GM19193 (cell line): Measurements from ENCODE around the gene CDH22.

Source experiments
- POLR2A ChIP-seq: IDR thresholded peaks from 4 replicates; pipeline ENCODE4 v1.6.1; 2011; ENCODE audit not compliant: insufficient read depth, insufficient read length; ENCODE audit errors: extremely low read depth

Gene CDH22

DNA sequence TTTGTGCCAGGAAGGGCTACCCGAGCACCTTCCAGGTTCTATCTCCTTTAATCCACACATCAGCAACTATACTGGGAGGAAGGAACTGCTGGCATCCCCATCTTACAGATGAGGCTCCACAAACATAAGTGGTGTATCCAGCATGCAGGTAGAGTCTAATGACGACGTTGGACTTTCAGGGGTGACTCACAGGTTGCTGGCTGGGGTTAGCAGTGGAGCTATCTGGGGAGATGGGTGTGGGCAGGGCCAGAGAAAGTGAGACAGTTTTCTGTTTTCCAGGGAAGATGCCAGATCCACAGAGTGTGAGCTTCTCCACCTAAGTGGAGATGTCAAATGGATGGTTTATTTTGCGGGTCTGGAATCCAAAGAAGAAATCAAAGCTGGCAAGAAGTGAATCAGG lies 31.8 kb downstream of the CDH22 start:
- TF ChIP-seq POLR2A: no peak

DNA sequence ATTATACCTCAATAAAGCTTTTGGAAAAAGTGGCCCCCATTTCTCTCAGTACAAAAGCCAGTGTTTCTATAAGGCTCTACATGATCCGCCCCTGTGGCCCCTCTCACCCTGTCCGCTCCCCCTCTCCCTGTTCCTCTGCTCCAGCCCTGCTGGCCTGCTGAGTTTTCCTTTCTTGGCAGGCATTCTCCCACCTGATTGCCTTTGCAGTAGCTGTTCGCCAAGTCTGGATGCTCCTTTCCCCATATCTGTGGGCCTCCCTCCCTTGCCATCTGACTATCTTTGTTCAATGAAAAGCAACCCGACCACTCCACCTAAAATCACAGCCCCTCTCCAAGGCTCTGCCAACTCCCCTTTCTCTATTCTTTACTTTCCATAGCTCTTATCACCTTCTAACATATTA lies 33.2 kb downstream of the CDH22 start:
- no peak for TF ChIP-seq POLR2A

DNA sequence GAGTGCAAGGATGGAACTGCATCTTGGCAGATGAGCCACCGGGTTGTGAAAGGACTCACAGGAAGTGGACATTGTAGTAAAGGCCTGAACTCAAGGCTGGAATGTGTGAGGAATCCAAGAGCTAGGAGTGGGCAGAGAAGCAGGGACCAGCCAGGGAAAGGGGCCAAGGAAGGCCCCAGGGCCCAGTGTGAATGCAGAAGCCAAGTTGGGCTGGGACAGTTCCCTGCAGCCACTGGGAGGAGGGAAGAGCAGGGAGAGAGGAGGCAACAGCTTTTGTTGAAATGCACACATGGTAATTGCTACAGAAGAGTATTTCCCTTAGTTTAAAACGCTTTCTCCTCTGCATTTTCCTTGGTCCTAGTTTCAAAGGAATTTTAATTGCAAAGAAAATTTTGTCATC lies 34.6 kb downstream of the CDH22 start:
- no peak for TF ChIP-seq POLR2A

DNA sequence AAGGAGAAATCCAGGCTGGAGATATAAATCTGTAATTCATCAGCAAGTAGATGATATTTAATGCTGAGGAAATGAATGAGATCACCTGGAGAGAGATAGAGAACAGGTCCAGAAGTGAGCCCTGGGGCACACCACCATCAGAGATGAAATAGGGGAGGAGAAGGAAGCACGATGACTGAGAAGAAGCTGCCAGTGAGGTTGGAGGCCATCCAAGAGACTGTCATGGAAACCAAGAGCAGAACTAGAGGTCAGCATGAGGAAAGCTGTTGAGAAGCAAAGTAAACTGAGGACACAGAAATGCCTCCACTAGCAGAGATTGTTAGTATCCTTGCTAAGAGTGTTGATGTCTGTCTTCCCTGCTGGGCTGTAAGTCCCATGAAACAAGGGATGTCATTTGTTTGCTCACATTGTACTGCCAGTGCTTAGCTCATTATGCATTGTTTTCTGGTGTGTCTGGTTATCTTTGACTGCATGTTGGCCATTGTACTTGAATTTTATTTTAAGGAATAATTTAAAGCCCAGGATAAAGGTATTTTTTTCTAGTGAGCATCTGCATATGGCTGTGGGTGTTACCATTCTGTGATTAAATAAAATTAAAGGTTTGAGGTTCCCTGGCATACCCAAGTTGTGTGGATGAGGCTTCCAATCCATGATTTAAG lies 35.8 kb downstream of the CDH22 start:
- TF ChIP-seq POLR2A: no peak

DNA sequence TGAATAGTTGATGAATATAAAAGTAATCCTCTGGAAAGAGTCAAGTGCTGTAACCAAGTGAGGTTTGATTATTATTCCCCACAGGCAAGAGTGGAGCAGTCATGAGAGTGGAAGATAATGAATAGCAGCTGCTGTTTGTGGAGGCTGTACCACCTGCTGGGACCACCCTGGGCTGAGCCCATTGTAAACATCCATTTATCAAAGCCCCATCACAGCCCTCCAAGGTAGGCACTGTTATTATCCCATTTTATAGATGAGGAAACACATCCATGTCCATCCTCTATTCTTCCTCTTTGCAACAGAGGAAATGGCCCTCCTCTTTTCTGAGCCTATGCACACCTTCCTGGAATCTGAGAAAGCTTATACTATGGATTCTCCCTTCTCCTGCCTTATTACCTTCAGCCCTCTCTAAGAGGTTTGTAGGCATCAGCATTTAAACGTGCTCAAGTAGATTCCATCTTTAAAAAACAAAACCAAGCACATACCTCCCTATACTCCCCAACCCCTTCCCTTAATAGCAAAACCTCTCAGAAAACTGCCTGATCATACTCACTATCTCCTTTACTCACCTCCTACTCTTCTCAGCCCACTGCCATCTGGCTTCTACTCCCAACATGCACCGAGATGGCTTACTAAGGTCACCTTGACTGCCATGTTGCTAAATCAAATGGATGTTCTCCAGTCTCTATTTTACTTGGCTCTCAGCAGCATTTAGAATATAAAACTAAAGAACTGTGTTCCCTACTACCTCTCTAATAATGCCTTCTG lies 37.1 kb downstream of the CDH22 start:
- no peak for TF ChIP-seq POLR2A

DNA sequence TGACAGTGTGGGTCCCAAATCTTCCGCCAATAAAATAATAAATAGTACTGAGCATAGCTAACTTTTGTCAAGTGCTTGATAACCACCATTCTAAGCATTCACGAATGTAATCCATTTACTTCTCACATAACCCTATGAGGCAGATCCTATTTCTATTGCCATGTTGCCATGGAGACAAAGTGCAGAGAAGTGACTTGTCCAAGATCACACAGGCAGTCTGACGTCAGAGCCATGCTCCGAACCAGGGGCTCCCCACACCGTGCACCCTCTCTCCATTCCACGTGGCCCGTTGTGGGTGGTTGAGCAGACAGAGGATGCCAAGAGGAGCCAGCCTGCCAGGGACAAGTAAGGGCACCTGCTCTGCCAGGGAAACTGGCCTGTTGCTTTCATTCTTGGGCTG lies 38.9 kb downstream of the CDH22 start:
- TF ChIP-seq POLR2A: no peak

DNA sequence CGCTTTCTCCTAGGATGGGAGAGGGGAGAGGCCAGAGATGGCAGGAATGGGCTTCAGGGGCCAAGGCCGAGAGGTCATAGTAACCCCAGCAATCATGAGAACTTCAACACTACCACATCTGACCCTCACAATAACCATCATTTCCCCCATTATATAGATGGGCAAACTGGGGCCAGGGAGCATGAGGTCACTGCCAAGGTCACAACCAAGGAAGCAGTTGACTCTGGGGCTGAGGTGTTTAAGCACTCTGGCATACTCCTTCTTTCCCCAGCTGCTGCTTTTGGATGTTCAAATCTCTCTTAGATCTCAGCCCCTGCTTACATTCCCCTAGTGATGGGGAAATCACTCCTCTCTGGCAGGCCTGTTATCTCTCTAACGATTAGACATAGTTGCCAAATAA lies 39.6 kb downstream of the CDH22 start:
- no peak for TF ChIP-seq POLR2A

DNA sequence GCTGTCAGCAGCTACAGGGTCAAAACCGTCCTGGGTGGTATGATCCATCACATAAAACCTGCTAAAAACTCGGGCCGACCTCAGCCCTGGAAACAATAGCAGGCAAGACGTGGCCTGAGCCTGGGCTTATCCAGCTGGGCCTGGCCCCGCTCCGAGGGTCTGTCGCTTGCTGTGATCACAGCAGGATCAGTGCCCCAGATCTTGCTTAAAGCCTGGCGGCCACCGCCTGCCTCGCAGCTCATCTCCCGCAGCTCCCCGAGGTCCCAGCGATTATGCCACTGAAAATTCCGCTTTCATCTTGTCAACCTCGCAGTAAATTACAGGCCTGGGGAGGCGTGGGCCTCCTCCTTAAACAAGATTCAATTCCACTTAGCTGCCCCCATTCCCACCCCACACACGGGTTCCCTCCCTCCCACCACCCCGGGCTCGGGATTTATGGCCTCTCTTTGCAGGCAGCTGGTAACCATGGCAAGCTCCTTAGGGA lies 40.1 kb downstream of the CDH22 start:
- TF ChIP-seq POLR2A: no peak

DNA sequence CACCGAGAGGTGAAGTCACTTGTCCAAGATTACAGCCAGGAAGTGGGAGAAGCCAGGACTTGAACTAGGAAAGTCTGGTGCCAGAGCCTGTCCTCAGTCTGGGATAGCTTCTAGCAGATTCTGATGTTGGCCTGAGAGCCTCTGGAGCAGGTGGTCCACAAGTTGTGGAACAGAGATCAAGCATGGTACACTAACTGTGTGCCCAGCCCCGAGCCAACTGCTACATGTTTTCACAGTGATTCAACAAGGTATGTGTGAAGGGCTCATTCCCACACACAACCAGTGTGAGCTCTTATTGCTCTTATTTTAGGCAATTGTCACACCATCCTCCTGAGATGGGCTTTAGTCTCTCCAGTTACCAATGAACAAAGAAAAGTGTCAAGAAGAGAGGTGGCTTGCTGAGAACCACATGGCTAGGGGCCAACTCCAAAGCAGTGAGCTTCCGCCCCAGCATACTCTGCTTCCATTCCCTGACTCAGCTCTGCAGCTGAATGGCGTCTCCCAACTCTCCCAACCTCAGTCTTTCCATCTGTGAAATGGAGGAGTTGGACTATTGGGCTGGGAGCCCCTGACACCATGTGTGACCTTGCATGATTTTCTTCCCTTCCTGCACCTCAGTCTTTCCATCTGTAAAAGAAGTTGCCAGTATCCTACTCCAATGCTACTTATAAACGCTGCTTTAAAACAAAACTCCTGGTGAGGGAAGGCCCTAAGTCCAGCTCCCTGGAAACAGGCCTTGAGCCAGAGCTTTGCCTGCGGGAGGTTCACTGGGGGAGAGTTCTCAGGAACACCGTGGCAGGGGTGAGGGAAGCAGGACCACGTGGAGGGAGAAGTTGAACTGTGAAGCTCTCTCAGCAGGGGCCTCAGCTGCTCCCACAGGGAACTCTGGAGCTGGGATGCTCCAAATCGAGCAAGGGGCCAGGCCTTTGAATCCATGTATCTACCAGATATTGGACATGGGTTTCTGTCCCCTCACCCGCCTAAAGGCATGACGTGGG lies 40.9 kb downstream of the CDH22 start:
- TF ChIP-seq POLR2A: no peak

DNA sequence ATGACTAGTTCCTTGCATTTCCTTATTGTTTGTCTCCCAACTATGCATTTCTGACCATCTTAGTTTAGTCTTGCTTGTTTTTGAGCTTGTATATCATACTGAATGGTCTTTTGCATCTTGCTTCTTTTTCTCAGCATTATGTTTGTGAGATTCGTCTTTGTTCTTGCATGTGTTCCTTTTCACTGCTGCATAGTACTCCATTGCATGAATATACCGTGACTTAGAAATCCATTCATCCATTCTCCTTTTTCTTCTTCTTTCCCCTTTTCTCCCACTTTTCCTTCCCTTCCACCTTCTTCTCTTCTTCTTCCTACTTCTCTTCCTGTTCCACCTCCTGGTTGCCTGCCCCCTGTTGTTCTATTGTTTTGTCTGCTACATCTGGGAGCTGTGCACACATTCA lies 42.8 kb downstream of the CDH22 start:
- no peak for TF ChIP-seq POLR2A

DNA sequence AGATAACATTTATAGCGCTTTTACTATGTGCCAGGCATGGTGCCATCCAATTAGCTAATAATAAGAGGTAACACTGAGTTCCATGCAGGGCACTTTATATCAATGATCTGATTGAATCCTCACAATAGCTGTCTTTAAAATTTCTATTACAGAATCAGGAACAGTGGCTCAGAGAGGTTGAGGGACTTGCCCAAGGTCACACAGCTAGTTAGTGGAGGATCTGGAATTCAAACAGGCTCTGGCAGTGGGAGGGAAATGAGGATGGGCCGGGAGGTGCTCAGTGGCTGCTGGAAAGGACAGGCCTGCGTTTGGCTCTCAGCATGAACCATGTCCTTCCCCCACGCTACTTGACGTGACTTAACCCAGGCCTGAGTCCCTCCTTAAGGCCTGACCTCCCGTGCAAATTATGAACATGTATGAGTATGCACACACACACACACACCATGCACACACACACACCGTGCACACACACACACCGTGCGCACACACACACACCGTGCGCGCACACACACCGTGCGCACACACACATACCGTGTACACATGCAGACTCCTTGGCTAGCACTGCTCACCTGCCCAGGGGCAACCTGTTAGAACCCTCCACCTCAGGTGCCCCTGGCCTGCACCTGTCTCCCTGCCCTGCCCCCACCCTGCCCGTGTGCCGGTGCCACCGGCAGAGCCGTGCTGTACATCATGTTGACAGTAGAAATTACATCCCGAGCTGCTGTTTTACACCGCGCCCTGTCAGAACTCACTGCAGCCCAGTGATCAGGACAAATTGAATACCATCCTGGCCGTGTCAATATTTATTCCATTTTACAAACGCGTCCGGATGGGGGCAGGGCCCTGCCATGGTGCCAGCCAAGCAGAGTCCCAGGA lies 43.7 kb downstream of the CDH22 start:
- TF ChIP-seq POLR2A: no peak

DNA sequence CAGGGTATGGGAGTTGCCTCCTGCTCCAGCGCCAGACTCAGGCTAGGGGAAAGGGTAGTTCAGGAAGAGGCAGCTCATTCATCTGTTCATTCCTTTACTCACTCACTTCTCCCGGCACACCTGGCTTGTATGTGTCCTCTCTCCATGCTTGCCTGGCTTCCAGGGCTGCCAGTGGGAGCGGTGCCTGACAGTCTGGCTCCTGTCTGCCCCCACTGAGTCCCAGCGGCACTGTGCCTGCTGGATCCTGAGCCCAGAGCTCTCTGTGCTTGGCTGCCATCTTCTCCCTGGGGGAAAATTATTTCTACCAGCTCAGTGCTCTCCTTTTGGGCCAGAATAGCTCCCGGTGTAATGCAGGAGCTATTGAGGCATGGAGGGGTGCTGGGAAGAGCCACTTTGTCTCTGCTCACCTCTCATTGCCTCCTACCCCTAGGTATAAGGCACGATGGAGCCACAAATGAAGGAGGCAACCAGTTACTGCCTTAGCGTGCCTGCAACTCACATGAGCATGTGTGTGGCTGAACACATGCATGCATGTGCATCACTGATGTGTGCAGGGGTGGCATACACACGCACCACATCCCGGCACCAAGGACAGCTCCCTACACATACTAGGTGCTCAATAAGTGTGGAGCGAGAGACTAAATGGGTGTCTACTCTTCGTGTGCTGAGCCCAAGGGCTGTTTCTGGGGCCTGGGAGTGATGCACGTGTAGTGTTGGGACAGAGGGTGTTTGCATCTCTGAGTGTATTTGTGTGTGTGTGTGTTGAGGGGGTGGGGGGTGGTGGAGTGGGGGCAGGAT lies 46.6 kb downstream of the CDH22 start:
- no peak for TF ChIP-seq POLR2A

DNA sequence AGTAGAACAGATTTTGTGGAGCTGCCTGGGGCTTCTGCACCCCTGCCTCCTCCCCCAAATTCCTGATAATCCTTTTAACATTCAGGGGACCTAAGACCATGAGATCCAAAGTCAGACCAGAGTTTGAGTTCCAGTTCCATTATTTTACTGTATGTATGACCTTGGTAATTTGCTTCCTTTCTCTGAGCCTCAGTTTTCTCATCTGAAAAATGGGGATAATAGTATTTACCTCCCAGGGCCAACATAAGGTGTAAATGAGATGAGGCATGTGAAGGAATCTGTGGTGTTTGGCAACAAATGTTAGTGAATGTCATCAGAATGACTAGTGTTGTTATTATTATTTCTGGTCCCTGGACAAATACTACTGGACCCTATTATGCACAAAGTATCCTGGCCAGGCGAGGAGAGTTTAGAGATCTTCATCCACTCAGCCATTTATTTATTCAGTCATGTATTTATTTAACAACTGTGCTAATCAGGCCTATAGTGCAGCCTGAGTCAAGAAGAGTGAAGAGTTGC lies 47.3 kb downstream of the CDH22 start:
- TF ChIP-seq POLR2A: no peak

DNA sequence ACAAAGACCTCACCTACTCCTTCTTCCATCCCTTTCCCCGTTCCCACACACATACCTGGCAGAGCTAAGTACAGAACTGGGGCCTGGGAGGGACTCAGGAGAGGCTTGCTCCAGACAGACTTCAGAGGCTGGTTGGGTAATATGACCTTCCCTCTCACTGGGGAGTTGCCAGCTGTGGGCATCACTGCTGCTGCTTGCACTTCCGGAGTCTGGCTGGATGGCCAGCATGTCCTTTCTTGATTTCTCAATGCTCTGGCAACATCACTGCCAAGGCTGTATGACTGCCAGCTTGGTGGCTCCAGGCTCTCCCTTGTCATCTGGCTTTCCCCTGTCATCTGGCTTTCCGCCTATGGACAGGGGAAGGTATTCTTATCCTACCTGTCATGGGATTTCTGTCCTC lies 47.8 kb downstream of the CDH22 start:
- no peak for TF ChIP-seq POLR2A

DNA sequence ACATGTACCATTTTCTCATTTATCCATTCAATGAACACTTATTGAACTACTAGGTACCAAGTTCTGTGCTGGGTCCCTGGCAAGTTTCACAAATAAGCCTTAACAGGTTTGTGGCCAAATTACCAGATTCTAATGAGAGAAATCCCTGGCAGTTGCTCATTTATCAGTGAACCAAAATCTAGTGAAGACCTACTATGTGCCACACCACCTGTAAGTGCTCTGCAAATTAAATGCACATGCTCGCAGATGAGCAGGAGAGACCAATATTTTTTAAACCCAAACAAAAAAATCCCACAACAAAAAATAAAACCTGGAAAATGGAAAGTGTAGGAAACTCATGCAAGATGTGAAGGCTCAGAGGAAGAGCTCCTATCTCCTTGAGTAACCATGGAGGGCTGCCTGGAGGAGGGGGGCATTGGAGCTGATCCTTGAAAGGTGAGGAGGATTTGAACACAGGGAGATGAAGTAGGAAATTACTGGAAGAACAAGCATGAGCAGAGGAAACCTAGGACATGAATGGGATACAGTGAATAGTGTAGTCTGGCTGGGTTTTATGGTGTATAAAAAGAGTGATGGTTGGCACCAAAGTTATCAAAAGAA lies 48.9 kb downstream of the CDH22 start:
- no peak for TF ChIP-seq POLR2A
